Naive B cell (primary cell): ENCODE data around the gene NGRN. TPM values are rescaled to one million over a fixed set of nuclear protein-coding genes. Genes with fewer than 3 reads are reported as not detected.

ENCODE experiments used
- ATAC-seq, 2 donors: fragments of 150-1000 bp; cut with Tn5 transposase; 2 replicates each; pipeline ENCODE4 v1.10.0; 2021; ENCODE audit warnings: low read depth in 2 of 2, mild to moderate bottlenecking in 2 of 2, moderate library complexity in 2 of 2
- DNase-seq: peaks from one replicate; pipeline ENCODE4 v3.0.0; 2022
- H3K27ac Mint-ChIP-seq, 6 donors: one replicate each; pipeline ENCODE4 v1.8.0; 2020 to 2022; ENCODE audit warnings: mild to moderate bottlenecking in 6 of 6, mixed read lengths in 6 of 6, moderate library complexity in 5 of 6, inconsistent platforms in 2 of 6
- H3K27me3 Mint-ChIP-seq, 3 donors: one replicate each; pipeline ENCODE4 v1.8.0; 2021 to 2022; ENCODE audit warnings: mixed read lengths in 3 of 3, mild to moderate bottlenecking in 1 of 3
- H3K36me3 Mint-ChIP-seq, 2 donors: one replicate each; pipeline ENCODE4 v1.8.0; 2020 to 2022; ENCODE audit warnings: mixed read lengths in 2 of 2, inconsistent platforms in 1 of 2, mild to moderate bottlenecking in 1 of 2
- H3K4me1 Mint-ChIP-seq, 3 donors: one replicate each; pipeline ENCODE4 v1.8.0; 2020 to 2022; ENCODE audit warnings: mixed read lengths in 3 of 3, inconsistent platforms in 1 of 3, mild to moderate bottlenecking in 1 of 3, moderate library complexity in 1 of 3
- H3K4me3 Mint-ChIP-seq, 8 donors: one replicate each; pipeline ENCODE4 v1.8.0; 2020 to 2022; ENCODE audit warnings: mild to moderate bottlenecking in 8 of 8, mixed read lengths in 8 of 8, moderate library complexity in 8 of 8, inconsistent platforms in 2 of 8
- H3K9me3 Mint-ChIP-seq, 7 donors: one replicate each; pipeline ENCODE4 v1.8.0; 2020 to 2022; ENCODE audit warnings: mixed read lengths in 7 of 7, mild to moderate bottlenecking in 5 of 7, inconsistent platforms in 2 of 7, moderate library complexity in 1 of 7
- polyA plus RNA-seq, 6 donors: library from polyadenylated mRNA; unstranded; fragments of 300-500 nt; fragmentation: Illumina TruSeq; gene quantifications; one replicate each; pipeline ENCODE4 v1.2.3, GENCODE V29; 2021; ENCODE audit warnings: low read depth in 6 of 6

The NGRN gene
- polyA plus RNA-seq, 6 donors from 2014 or later: 33.6 to 80.2 (median 54.1) TPM

- Mint-ChIP-seq H3K27ac (peak overlapping the region in 1 of 6 donors; percentile 28), H3K4me3 (peak overlapping the region in 3 of 8 donors; percentile 10 to 24 (median 17)), H3K4me1 (peaks cover 6 to 8% (median 8%) of the 10 kb centered on the region in 3 donors), H3K36me3 (no peaks in the 10 kb centered on the region), H3K27me3 (peaks cover 0 to 4% (median 0%) of the 10 kb centered on the region in 3 donors), H3K9me3 (no peaks in the 10 kb centered on the region)
- DNase-seq (peak; percentile 63), ATAC-seq (peak; percentile 95 to 97)
Measured at GRCh38 chr15:90320062-90320884, 54.8 kb downstream of the NGRN start.

- H3K27ac Mint-ChIP-seq: no peak overlapping the region
- no peak for DNase-seq
- H3K4me1 Mint-ChIP-seq: peaks cover 6 to 8% (median 8%) of the 10 kb centered on the region in 3 donors
- no peak for ATAC-seq
- no peak overlapping the region for H3K4me3 Mint-ChIP-seq
- H3K9me3 Mint-ChIP-seq: no peaks in the 10 kb centered on the region
- H3K36me3 Mint-ChIP-seq: no peaks in the 10 kb centered on the region
- H3K27me3 Mint-ChIP-seq: peaks cover 0 to 4% (median 3%) of the 10 kb centered on the region in 3 donors
Measured at GRCh38 chr15:90320885-90321278, 55.4 kb downstream of the NGRN start.

Other genes starting within 250 kb of the NGRN start
- gene IDH2, start 163.2 kb upstream of the NGRN start, polyA plus RNA-seq: 100 to 1,000 TPM in 1 of 6 donors, 10 to 100 TPM in 5; 59.0 to 105 (median 64.5) TPM
- 100 to 1,000 TPM in 4 of 6 donors, 10 to 100 TPM in 2; 96.8 to 172 (median 103) TPM for gene SEMA4B, start 64.3 kb upstream of the NGRN start, polyA plus RNA-seq
- gene CIB1, start 31.7 kb upstream of the NGRN start, polyA plus RNA-seq: 100 to 1,000 TPM; 204 to 259 (median 235) TPM
- gene GDPGP1, start 31.5 kb upstream of the NGRN start, polyA plus RNA-seq: 1 to 10 TPM in 4 of 6 donors, under 1 TPM in 2; 0.70 to 2.1 (median 1.3) TPM
- 1 to 10 TPM in 1 of 6 donors, under 1 TPM in 3, not detected in 2; 0.11 to 1.4 (median 0.34) TPM for gene TTLL13, start 16.1 kb upstream of the NGRN start, polyA plus RNA-seq
- under 1 TPM in 3 of 6 donors, not detected in 3; 0.38 to 0.83 (median 0.40) TPM for gene ZNF774, start 86.6 kb downstream of the NGRN start, polyA plus RNA-seq
- gene IQGAP1, start 122.6 kb downstream of the NGRN start, polyA plus RNA-seq: 100 to 1,000 TPM in 5 of 6 donors, 10 to 100 TPM in 1; 96.5 to 182 (median 158) TPM